ENCODE results near the gene MPP4. TPM values are rescaled to one million over a fixed set of nuclear protein-coding genes. Genes with fewer than 3 reads are reported as not detected.

Gene MPP4
- total and polyA plus RNA-seq, 4 donors: 0.02 to 0.25 (median 0.07) TPM; not detected in 1

GRCh38 chr2:201709049-201709448 lies 10.6 kb upstream of the MPP4 start:
- H3K27ac ChIP-seq (ENCODE audit: low read depth in 1 of 2, low read length in 2 of 2): no peak overlapping the region
- no peaks in the 10 kb centered on the region for H3K4me1 ChIP-seq (ENCODE audit: control insufficient read depth in 4 of 4, insufficient read depth in 4 of 4, low read length in 3 of 4)
- 88% methylated on average over 2 of the region's 2 CpGs for WGBS
- no peaks in the 10 kb centered on the region for H3K27me3 ChIP-seq (ENCODE audit: control insufficient read depth in 4 of 4, insufficient read depth in 4 of 4, low read length in 3 of 4)
- no peak for DNase-seq (ENCODE audit: low spot score)
- H3K36me3 ChIP-seq (ENCODE audit: control insufficient read depth in 4 of 4, insufficient read depth in 3 of 4, low read depth in 1 of 4, low read length in 3 of 4): peaks cover 7 to 56% (median 51%) of the 10 kb centered on the region in 4 donors
- no peak overlapping the region for H3K9ac ChIP-seq (ENCODE audit: low read depth in 1 of 2, low read length in 2 of 2)
- no peak overlapping the region for H3K4me3 ChIP-seq (ENCODE audit: low read depth in 1 of 3, low read length in 3 of 3)
- TF ChIP-seq GABPA (IDR thresholded peaks at IDR 0.05 in 1 of 2, conservative IDR thresholded peaks at IDR 0.05 in 1 of 2) (no peak), CTCF (IDR thresholded peaks at IDR 0.05; ENCODE audit: low read depth, low read length, missing input control) (no peak), TAF1 (conservative IDR thresholded peaks at IDR 0.05) (no peak), JUND (IDR thresholded peaks at IDR 0.05) (no peak), HNF4G (IDR thresholded peaks at IDR 0.05) (no peak), NR2F2 (IDR thresholded peaks at IDR 0.05) (no peak), ATF3 (IDR thresholded peaks at IDR 0.05) (no peak), FOXA2 (IDR thresholded peaks at IDR 0.05) (no peak), EGR1 (IDR thresholded peaks at IDR 0.05; ENCODE audit: low read depth in 2 of 2) (no peak), MAX (IDR thresholded peaks at IDR 0.05) (no peak), RXRA (IDR thresholded peaks at IDR 0.05) (no peak), YY1 (IDR thresholded peaks at IDR 0.05) (no peak), SP1 (IDR thresholded peaks at IDR 0.05) (no peak), FOXA1 (IDR thresholded peaks at IDR 0.05) (no peak), REST (IDR thresholded peaks at IDR 0.05) (no peak)
- no peaks in the 10 kb centered on the region for H3K9me3 ChIP-seq (ENCODE audit: control insufficient read depth in 4 of 4, low read length in 3 of 4)

- no peak overlapping the region for H3K9ac ChIP-seq (ENCODE audit: low read depth in 1 of 2, low read length in 2 of 2)
- no peaks in the 10 kb centered on the region for H3K9me3 ChIP-seq (ENCODE audit: control insufficient read depth in 4 of 4, low read length in 3 of 4)
- H3K4me3 ChIP-seq (ENCODE audit: low read depth in 1 of 3, low read length in 3 of 3): no peak overlapping the region
- no peak for DNase-seq (ENCODE audit: low spot score)
- TF ChIP-seq JUND (IDR thresholded peaks at IDR 0.05): no peak
- TF ChIP-seq EGR1 (IDR thresholded peaks at IDR 0.05; ENCODE audit: low read depth in 2 of 2): no peak
- TF ChIP-seq ZBTB33 (IDR thresholded peaks at IDR 0.05): no peak
- no peak for TF ChIP-seq REST (IDR thresholded peaks at IDR 0.05)
- TF ChIP-seq MAX (IDR thresholded peaks at IDR 0.05): no peak
- no peak for TF ChIP-seq YY1 (IDR thresholded peaks at IDR 0.05)
- TF ChIP-seq RAD21 (IDR thresholded peaks at IDR 0.05): no peak
- TF ChIP-seq ATF3 (IDR thresholded peaks at IDR 0.05): no peak
- no peak for TF ChIP-seq FOXA2 (IDR thresholded peaks at IDR 0.05)
- no peak for TF ChIP-seq HNF4G (IDR thresholded peaks at IDR 0.05)
- no peak for TF ChIP-seq RXRA (IDR thresholded peaks at IDR 0.05)
- no peaks in the 10 kb centered on the region for H3K4me1 ChIP-seq (ENCODE audit: control insufficient read depth in 4 of 4, insufficient read depth in 4 of 4, low read length in 3 of 4)
- no peak overlapping the region for H3K27ac ChIP-seq (ENCODE audit: low read depth in 1 of 2, low read length in 2 of 2)
- H3K27me3 ChIP-seq (ENCODE audit: control insufficient read depth in 4 of 4, insufficient read depth in 4 of 4, low read length in 3 of 4): no peaks in the 10 kb centered on the region
- H3K36me3 ChIP-seq (ENCODE audit: control insufficient read depth in 4 of 4, insufficient read depth in 3 of 4, low read depth in 1 of 4, low read length in 3 of 4): peaks cover 4 to 57% (median 51%) of the 10 kb centered on the region in 4 donors
- 86% methylated on average over 3 of the region's 3 CpGs for WGBS
Observed at GRCh38 chr2:201707753-201708152, 9.3 kb upstream of the MPP4 start.

All from liver (tissue), 9 donors.